DND-41 (cell line): ENCODE results near the gene MROH2A.
"Not testable (repeated sequence)": the region's sequence is repeated elsewhere in the genome, so short reads cannot be mapped to it uniquely, and the experiment has no call there.

Source experiments
- ATAC-seq: fragments of 200-7000 bp; cut with Tn5 transposase; 3 replicates; pipeline ENCODE4 v1.9.1; 2021; ENCODE audit warnings: low read depth; ENCODE audit not compliant: insufficient read depth
- DNase-seq: peaks from one replicate; pipeline ENCODE4 v3.0.0-alpha.2; 2020
- H2AFZ ChIP-seq: 2 replicates; pipeline ENCODE4 v1.6.0; 2012; ENCODE audit warnings: low read depth, low read length
- H3K27ac ChIP-seq: 2 replicates; pipeline ENCODE4 v1.5.1; 2012; ENCODE audit warnings: low read length, inconsistent platforms
- H3K27me3 ChIP-seq: fragments of 200-600 bp; sonication (generic); 2 replicates; pipeline ENCODE4 v1.6.0; 2012; ENCODE audit warnings: low read length, mild to moderate bottlenecking, inconsistent platforms; ENCODE audit not compliant: insufficient read depth, poor library complexity
- H3K36me3 ChIP-seq: 2 replicates; pipeline ENCODE4 v1.5.1; 2012; ENCODE audit warnings: low read length, inconsistent platforms; ENCODE audit not compliant: insufficient read depth
- H3K4me1 ChIP-seq: 2 replicates; pipeline ENCODE4 v1.5.1; 2012; ENCODE audit warnings: mild to moderate bottlenecking, low read length; ENCODE audit not compliant: insufficient read depth
- H3K4me2 ChIP-seq: 2 replicates; pipeline ENCODE4 v1.6.0; 2012; ENCODE audit warnings: mild to moderate bottlenecking, moderate library complexity, low read length, inconsistent platforms; ENCODE audit not compliant: insufficient read depth
- H3K4me3 ChIP-seq, 2 experiments: fragments of 200-600 bp in 1 of 2; shearing (Covaris generic) in 1 of 2; 2 replicates each; pipeline ENCODE4 v1.5.1; 2012 to 2016; ENCODE audit warnings: inconsistent platforms in 2 of 2, low read length in 2 of 2, mild to moderate bottlenecking in 2 of 2, low read depth in 1 of 2, moderate library complexity in 1 of 2
- H3K79me2 ChIP-seq: 2 replicates; pipeline ENCODE4 v1.6.0; 2012; ENCODE audit warnings: low read length, inconsistent platforms; ENCODE audit not compliant: insufficient read depth
- H3K9ac ChIP-seq: 2 replicates; pipeline ENCODE4 v1.6.0; 2012; ENCODE audit warnings: low read depth, mild to moderate bottlenecking, inconsistent platforms, low read length, moderate library complexity
- H3K9me3 ChIP-seq: 2 replicates; pipeline ENCODE4 v1.5.1; 2012; ENCODE audit warnings: low read length, moderate library complexity, mild to moderate bottlenecking, inconsistent platforms; ENCODE audit not compliant: insufficient read depth, severe bottlenecking
- H4K20me1 ChIP-seq: 2 replicates; pipeline ENCODE4 v1.6.0; 2012; ENCODE audit warnings: low read length; ENCODE audit not compliant: insufficient read depth
- CTCF ChIP-seq: IDR thresholded peaks from 2 replicates; pipeline ENCODE4 v1.5.1; 2012; ENCODE audit warnings: borderline replicate concordance, low read length, moderate library complexity, mild to moderate bottlenecking; ENCODE audit not compliant: poor library complexity, severe bottlenecking; ENCODE audit errors: extremely low read depth
- EZH2 ChIP-seq: IDR thresholded peaks from 3 replicates; pipeline ENCODE4 v1.6.1; 2012; ENCODE audit warnings: borderline replicate concordance, low read depth, mild to moderate bottlenecking, moderate library complexity, low read length, inconsistent platforms; ENCODE audit not compliant: severe bottlenecking

The MROH2A gene

GRCh38 chr2:233740870-233741269 lies 37.3 kb upstream of the MROH2A start:
- Histone ChIP-seq H3K27me3 (peaks cover 6% of the 10 kb centered on the region), H3K36me3 (no peaks in the 10 kb centered on the region), H3K4me1 (no peaks in the 10 kb centered on the region), H3K9me3 (no peaks in the 10 kb centered on the region), H3K9ac (no peak overlapping the region), H3K27ac (no peak overlapping the region), H4K20me1 (no peaks in the 10 kb centered on the region), H3K79me2 (no peaks in the 10 kb centered on the region), H3K4me2 (no peak overlapping the region), H2AFZ (no peak overlapping the region), H3K4me3 (no peak overlapping the region)
- TF ChIP-seq EZH2 (no peak), CTCF (no peak)
- ATAC-seq (no peak), DNase-seq (no peak)

- H3K27ac ChIP-seq, result no peak overlapping the region
- H3K4me2 ChIP-seq, result no peak overlapping the region
- H3K4me3 ChIP-seq, result no peak overlapping the region
- no peaks in the 10 kb centered on the region for H3K9me3 ChIP-seq
- no peaks in the 10 kb centered on the region for H3K79me2 ChIP-seq
- TF ChIP-seq EZH2 (no peak), CTCF (no peak)
- H3K4me1 ChIP-seq, result no peaks in the 10 kb centered on the region
- peaks cover 3% of the 10 kb centered on the region for H3K27me3 ChIP-seq
- H2AFZ ChIP-seq, result no peak overlapping the region
- DNase-seq (no peak), ATAC-seq (no peak)
- H3K36me3 ChIP-seq, result no peaks in the 10 kb centered on the region
- no peak overlapping the region for H3K9ac ChIP-seq
- H4K20me1 ChIP-seq, result no peaks in the 10 kb centered on the region
Observed at GRCh38 chr2:233743464-233744259, 34.5 kb upstream of the MROH2A start.

- no peak for TF ChIP-seq EZH2
- no peak for TF ChIP-seq CTCF
- H4K20me1 ChIP-seq, result no peaks in the 10 kb centered on the region
Observed at GRCh38 chr2:233745073-233745755, 32.9 kb upstream of the MROH2A start.

GRCh38 chr2:233745838-233746237 lies 32.3 kb upstream of the MROH2A start:
- H2AFZ ChIP-seq, H3K4me2 ChIP-seq, H3K9ac ChIP-seq, H3K27ac ChIP-seq, ATAC-seq, DNase-seq, H3K36me3 ChIP-seq, H4K20me1 ChIP-seq, H3K9me3 ChIP-seq, H3K4me1 ChIP-seq, H3K27me3 ChIP-seq, H3K4me3 ChIP-seq, H3K79me2 ChIP-seq: not testable (repeated sequence)

More at GRCh38 chr2:233745073-233745755, 32.9 kb upstream of the MROH2A start:
- Histone ChIP-seq H2AFZ (no peak overlapping the region), H3K4me2 (no peak overlapping the region), H3K36me3 (no peaks in the 10 kb centered on the region), H3K79me2 (no peaks in the 10 kb centered on the region), H3K4me1 (no peaks in the 10 kb centered on the region), H3K9ac (no peak overlapping the region), H3K9me3 (peaks cover 3% of the 10 kb centered on the region), H3K27me3 (peaks cover 3% of the 10 kb centered on the region), H3K27ac (no peak overlapping the region), H3K4me3 (no peak overlapping the region)
- no peak for DNase-seq
- ATAC-seq, result no peak
